ENCODE measurements around the gene COL6A2. TPM values are rescaled to one million over a fixed set of nuclear protein-coding genes. Genes with fewer than 3 reads are reported as not detected.
"Not testable (repeated sequence)": the region's sequence is repeated elsewhere in the genome, so short reads cannot be mapped to it uniquely, and the experiment has no call there.

The COL6A2 gene
- total and polyA plus RNA-seq, 2 donors: 55.2 to 182 TPM

DNA sequence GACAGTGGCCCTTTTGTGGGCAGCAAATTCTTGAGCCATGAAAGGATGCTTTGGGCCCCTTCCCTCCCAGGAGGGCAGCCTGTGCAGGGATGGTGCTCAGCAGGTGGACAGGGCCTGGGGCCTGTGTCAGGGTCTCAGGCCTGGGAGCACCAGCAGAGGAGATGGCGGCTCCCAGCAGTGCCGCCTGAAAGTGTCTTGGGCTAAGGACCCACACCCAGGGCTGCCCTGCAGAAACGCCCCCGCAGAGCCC is 33.6 kb downstream of the COL6A2 start:
- H3K9me3 ChIP-seq (ENCODE audit: control insufficient read depth in 2 of 2, insufficient read depth in 1 of 2, low read length in 1 of 2): no peaks in the 10 kb centered on the region
- no peaks in the 10 kb centered on the region for H3K36me3 ChIP-seq (ENCODE audit: control insufficient read depth in 2 of 2, insufficient read depth in 2 of 2, low read length in 1 of 2)
- no peaks in the 10 kb centered on the region for H3K27me3 ChIP-seq (ENCODE audit: control insufficient read depth in 2 of 2, insufficient read depth in 1 of 2, low read length in 1 of 2)
- no peak for DNase-seq (ENCODE audit: low read depth in 6 of 9, low spot score in 9 of 9)
- H3K27ac ChIP-seq (ENCODE audit: low read depth in 1 of 2, low read length in 1 of 2): no peak overlapping the region
- no peaks in the 10 kb centered on the region for H3K4me1 ChIP-seq (ENCODE audit: control insufficient read depth in 2 of 2, insufficient read depth in 2 of 2, low read length in 2 of 2)
- WGBS: 93% methylated on average over 4 of the region's 4 CpGs
- H3K4me3 ChIP-seq (ENCODE audit: low read length in 2 of 2): no peak overlapping the region

DNA sequence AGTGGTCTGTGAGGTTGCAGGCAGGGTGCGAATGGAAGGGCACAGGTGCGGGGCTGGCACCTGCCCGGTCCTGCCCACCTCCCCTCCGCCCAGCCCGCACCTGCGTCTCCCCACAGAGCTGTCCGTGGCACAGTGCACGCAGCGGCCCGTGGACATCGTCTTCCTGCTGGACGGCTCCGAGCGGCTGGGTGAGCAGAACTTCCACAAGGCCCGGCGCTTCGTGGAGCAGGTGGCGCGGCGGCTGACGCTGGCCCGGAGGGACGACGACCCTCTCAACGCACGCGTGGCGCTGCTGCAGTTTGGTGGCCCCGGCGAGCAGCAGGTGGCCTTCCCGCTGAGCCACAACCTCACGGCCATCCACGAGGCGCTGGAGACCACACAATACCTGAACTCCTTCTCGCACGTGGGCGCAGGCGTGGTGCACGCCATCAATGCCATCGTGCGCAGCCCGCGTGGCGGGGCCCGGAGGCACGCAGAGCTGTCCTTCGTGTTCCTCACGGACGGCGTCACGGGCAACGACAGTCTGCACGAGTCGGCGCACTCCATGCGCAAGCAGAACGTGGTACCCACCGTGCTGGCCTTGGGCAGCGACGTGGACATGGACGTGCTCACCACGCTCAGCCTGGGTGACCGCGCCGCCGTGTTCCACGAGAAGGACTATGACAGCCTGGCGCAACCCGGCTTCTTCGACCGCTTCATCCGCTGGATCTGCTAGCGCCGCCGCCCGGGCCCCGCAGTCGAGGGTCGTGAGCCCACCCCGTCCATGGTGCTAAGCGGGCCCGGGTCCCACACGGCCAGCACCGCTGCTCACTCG is 34.1 kb downstream of the COL6A2 start:
- Histone ChIP-seq H3K27ac (ENCODE audit: low read depth in 1 of 2, low read length in 1 of 2) (no peak overlapping the region), H3K27me3 (ENCODE audit: control insufficient read depth in 2 of 2, insufficient read depth in 1 of 2, low read length in 1 of 2) (no peaks in the 10 kb centered on the region), H3K4me1 (ENCODE audit: control insufficient read depth in 2 of 2, insufficient read depth in 2 of 2, low read length in 2 of 2) (no peaks in the 10 kb centered on the region), H3K36me3 (ENCODE audit: control insufficient read depth in 2 of 2, insufficient read depth in 2 of 2, low read length in 1 of 2) (no peaks in the 10 kb centered on the region), H3K9me3 (ENCODE audit: control insufficient read depth in 2 of 2, insufficient read depth in 1 of 2, low read length in 1 of 2) (no peaks in the 10 kb centered on the region), H3K4me3 (ENCODE audit: low read length in 2 of 2) (no peak overlapping the region)
- 96% methylated on average over 85 of the region's 85 CpGs for WGBS
- DNase-seq (ENCODE audit: low read depth in 6 of 9, low spot score in 9 of 9): no peak

DNA sequence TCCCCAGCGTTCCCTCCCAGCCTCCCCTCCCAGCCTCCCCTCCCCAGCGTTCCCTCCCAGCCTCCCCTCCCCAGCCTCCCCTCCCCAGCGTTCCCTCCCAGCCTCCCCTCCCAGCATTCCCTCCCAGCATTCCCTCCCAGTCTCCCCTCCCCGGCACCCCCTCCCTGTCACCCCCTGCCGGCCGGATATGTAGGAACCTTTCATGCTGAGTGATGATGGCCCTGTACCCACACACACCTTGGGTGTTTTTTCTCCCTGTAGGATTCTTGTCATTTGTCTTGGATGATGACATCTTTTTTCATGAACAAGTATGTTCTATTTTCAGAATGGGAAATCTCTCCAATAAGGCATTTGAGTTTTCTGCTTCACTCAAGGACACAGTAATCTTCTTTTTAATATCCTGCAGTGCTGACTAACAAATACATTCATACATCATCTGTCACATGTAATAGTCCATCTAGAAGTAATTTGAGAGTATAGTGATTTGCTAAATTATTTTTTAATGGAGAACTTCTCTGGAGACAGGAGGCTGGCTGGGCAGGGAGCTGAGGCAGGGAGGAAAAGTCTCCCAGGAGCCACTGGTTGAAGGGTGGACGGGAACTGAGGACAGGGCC is 38.0 kb downstream of the COL6A2 start:
- no peak for DNase-seq (ENCODE audit: low read depth in 6 of 9, low spot score in 9 of 9)
- Histone ChIP-seq H3K4me3 (ENCODE audit: low read length in 2 of 2) (no peak overlapping the region), H3K9me3 (ENCODE audit: control insufficient read depth in 2 of 2, insufficient read depth in 1 of 2, low read length in 1 of 2) (no peaks in the 10 kb centered on the region), H3K27me3 (ENCODE audit: control insufficient read depth in 2 of 2, insufficient read depth in 1 of 2, low read length in 1 of 2) (no peaks in the 10 kb centered on the region), H3K27ac (ENCODE audit: low read depth in 1 of 2, low read length in 1 of 2) (no peak overlapping the region), H3K36me3 (ENCODE audit: control insufficient read depth in 2 of 2, insufficient read depth in 2 of 2, low read length in 1 of 2) (no peaks in the 10 kb centered on the region), H3K4me1 (ENCODE audit: control insufficient read depth in 2 of 2, insufficient read depth in 2 of 2, low read length in 2 of 2) (no peaks in the 10 kb centered on the region)
- 80% methylated on average over 7 of the region's 7 CpGs for WGBS

DNA sequence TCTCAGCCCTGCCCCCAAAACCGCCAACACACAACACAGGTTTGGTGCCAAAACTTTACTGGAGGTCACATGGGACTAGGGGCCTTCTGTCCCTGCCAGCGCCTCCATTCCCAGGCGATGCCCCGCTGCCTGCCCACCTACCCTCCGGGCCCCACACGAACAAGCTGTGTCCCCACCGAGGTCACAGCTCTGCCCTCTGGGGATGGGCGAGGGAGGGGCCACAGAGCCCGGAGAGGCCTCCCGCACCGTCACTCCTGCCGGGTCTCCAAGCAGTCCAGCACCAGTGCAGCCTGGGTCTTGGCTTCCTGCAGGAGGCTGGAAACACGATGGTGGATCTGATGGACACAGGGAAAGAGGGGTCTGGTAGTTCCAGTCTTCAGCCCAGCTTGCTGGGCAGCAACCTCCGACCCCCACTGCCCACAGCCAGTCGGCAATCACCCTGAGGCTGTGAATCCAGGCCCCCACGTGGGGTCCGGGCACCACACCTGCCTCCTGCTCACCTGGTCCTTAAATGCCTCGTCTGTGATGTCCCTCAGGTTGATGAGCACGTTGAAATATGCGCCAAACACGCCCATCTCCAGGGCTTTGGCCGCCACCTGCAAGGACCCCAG is 38.9 kb downstream of the COL6A2 start:
- no peak overlapping the region for H3K4me3 ChIP-seq (ENCODE audit: low read length in 2 of 2)
- H3K36me3 ChIP-seq (ENCODE audit: control insufficient read depth in 2 of 2, insufficient read depth in 2 of 2, low read length in 1 of 2): no peaks in the 10 kb centered on the region
- no peaks in the 10 kb centered on the region for H3K4me1 ChIP-seq (ENCODE audit: control insufficient read depth in 2 of 2, insufficient read depth in 2 of 2, low read length in 2 of 2)
- H3K9me3 ChIP-seq (ENCODE audit: control insufficient read depth in 2 of 2, insufficient read depth in 1 of 2, low read length in 1 of 2): no peaks in the 10 kb centered on the region
- 90% methylated on average over 22 of the region's 22 CpGs for whole genome bisulfite sequencing
- no peak overlapping the region for H3K27ac ChIP-seq (ENCODE audit: low read depth in 1 of 2, low read length in 1 of 2)
- no peaks in the 10 kb centered on the region for H3K27me3 ChIP-seq (ENCODE audit: control insufficient read depth in 2 of 2, insufficient read depth in 1 of 2, low read length in 1 of 2)
- no peak for DNase-seq (ENCODE audit: low read depth in 6 of 9, low spot score in 9 of 9)

DNA sequence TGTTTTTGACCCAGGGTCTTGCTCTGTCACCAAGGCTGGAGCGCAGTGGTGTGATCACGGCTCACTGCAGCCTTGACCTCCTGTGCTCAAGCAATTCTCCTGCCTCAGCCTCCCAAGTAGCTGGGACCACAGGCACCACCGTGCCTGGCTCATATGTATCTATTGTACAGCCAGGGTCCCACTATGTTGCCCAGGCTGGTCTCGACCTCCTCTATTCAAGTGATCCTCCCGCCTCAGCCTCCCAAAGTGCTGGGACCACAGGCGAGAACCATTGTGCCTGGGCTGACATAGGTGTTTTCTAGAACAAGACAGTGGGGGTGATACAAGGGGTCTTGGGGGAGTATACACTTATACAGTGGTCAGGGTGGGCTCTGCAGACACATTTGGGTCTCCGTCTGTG is 40.0 kb downstream of the COL6A2 start:
- DNase-seq (ENCODE audit: low read depth in 6 of 9, low spot score in 9 of 9): no peak
- no peaks in the 10 kb centered on the region for H3K27me3 ChIP-seq (ENCODE audit: control insufficient read depth in 2 of 2, insufficient read depth in 1 of 2, low read length in 1 of 2)
- H3K9me3 ChIP-seq (ENCODE audit: control insufficient read depth in 2 of 2, insufficient read depth in 1 of 2, low read length in 1 of 2): peaks cover 0 to 4% of the 10 kb centered on the region in 2 donors
- no peak overlapping the region for H3K4me3 ChIP-seq (ENCODE audit: low read length in 2 of 2)
- 98% methylated on average over 7 of the region's 7 CpGs for WGBS
- no peak overlapping the region for H3K27ac ChIP-seq (ENCODE audit: low read depth in 1 of 2, low read length in 1 of 2)
- H3K4me1 ChIP-seq (ENCODE audit: control insufficient read depth in 2 of 2, insufficient read depth in 2 of 2, low read length in 2 of 2): no peaks in the 10 kb centered on the region
- H3K36me3 ChIP-seq (ENCODE audit: control insufficient read depth in 2 of 2, insufficient read depth in 2 of 2, low read length in 1 of 2): no peaks in the 10 kb centered on the region

DNA sequence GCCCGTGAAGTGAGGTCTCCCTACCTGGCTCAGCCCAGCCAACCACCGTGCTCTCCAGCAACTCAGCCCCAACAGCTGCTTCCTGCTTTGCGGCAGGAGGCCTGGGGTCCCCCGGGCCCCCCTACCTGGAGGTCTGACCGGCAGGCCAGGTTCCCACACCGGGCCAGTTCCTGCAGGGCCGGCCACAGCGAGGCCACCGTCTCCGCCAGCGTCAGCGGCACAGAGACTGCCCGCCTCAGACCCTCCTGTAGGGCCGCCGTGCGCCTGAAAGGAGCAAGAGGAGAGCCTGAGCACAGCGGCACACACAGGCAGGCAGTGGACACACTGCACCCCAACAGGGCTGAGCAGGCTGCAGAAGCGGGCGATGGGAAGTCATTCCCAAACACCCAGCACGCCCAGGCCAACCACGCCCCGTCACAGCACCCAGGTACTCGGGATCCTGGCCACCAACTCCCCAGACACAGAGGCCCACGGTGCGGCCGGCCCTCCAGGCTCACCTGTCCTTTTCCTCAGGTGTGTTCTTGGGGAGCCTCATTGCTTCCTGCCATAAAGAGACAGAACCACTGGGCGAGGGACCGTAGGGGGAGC is 40.6 kb downstream of the COL6A2 start:
- no peaks in the 10 kb centered on the region for H3K36me3 ChIP-seq (ENCODE audit: control insufficient read depth in 2 of 2, insufficient read depth in 2 of 2, low read length in 1 of 2)
- DNase-seq (ENCODE audit: low read depth in 6 of 9, low spot score in 9 of 9): no peak
- peaks cover 0 to 4% of the 10 kb centered on the region in 2 donors for H3K9me3 ChIP-seq (ENCODE audit: control insufficient read depth in 2 of 2, insufficient read depth in 1 of 2, low read length in 1 of 2)
- H3K4me3 ChIP-seq (ENCODE audit: low read length in 2 of 2): no peak overlapping the region
- 80% methylated on average over 28 of the region's 28 CpGs for WGBS
- H3K27me3 ChIP-seq (ENCODE audit: control insufficient read depth in 2 of 2, insufficient read depth in 1 of 2, low read length in 1 of 2): no peaks in the 10 kb centered on the region
- H3K4me1 ChIP-seq (ENCODE audit: control insufficient read depth in 2 of 2, insufficient read depth in 2 of 2, low read length in 2 of 2): no peaks in the 10 kb centered on the region
- H3K27ac ChIP-seq (ENCODE audit: low read depth in 1 of 2, low read length in 1 of 2): no peak overlapping the region

DNA sequence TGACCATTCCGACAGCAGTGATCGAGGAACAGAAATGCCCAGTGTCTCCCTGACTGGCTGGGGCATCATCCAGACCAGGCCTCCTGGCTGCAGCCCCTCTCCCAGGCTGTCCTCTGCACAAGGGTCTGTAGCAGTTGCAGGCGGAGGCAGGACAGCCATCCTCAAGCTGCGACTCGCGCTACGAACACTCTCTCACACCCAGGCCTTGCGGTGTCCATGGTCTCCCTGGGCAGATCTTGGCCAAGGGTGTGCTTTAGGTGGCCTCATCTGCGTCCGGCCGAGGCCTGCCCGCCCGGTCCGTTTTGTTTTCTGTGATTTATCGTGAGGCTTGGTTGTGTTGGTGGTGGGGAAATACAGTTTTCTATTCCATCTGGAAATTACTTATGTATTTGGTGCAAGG is 41.8 kb downstream of the COL6A2 start:
- Histone ChIP-seq H3K36me3 (ENCODE audit: control insufficient read depth in 2 of 2, insufficient read depth in 2 of 2, low read length in 1 of 2) (no peaks in the 10 kb centered on the region), H3K27me3 (ENCODE audit: control insufficient read depth in 2 of 2, insufficient read depth in 1 of 2, low read length in 1 of 2) (no peaks in the 10 kb centered on the region), H3K4me1 (ENCODE audit: control insufficient read depth in 2 of 2, insufficient read depth in 2 of 2, low read length in 2 of 2) (no peaks in the 10 kb centered on the region), H3K4me3 (ENCODE audit: low read length in 2 of 2) (no peak overlapping the region), H3K27ac (ENCODE audit: low read depth in 1 of 2, low read length in 1 of 2) (no peak overlapping the region), H3K9me3 (ENCODE audit: control insufficient read depth in 2 of 2, insufficient read depth in 1 of 2, low read length in 1 of 2) (peaks cover 0 to 5% of the 10 kb centered on the region in 2 donors)
- WGBS: 93% methylated on average over 15 of the region's 15 CpGs
- no peak for DNase-seq (ENCODE audit: low read depth in 6 of 9, low spot score in 9 of 9)

DNA sequence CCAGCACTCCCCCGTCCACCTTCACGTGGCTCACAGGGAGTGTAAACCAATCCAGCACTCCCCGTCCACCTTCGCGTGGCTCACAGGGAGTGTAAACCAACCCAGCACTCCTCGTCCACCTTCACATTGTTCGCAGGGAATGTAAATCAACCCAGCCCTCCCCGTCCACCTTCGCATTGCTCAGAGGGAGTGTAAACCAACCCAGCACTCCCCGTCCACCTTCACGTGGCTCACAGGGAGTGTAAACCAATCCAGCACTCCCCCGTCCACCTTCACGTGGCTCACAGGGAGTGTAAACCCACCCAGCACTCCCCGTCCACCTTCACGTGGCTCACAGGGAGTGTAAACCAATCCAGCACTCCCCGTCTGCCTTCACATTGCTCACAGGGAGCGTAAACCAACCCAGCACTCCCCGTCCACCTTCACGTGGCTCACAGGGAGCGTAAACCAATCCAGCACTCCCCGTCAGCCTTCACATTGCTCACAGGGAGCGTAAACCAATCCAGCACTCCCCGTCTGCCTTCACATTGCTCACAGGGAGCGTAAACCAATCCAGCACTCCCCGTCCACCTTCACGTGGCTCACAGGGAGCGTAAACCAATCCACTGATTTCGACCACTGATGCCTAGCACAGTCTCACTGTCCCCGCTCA is 42.6 kb downstream of the COL6A2 start:
- DNase-seq (ENCODE audit: low read depth in 6 of 9, low spot score in 9 of 9); H3K4me1 ChIP-seq (ENCODE audit: control insufficient read depth in 2 of 2, insufficient read depth in 2 of 2, low read length in 2 of 2); H3K4me3 ChIP-seq (ENCODE audit: low read length in 2 of 2); H3K27me3 ChIP-seq (ENCODE audit: control insufficient read depth in 2 of 2, insufficient read depth in 1 of 2, low read length in 1 of 2); H3K27ac ChIP-seq (ENCODE audit: low read depth in 1 of 2, low read length in 1 of 2); H3K36me3 ChIP-seq (ENCODE audit: control insufficient read depth in 2 of 2, insufficient read depth in 2 of 2, low read length in 1 of 2): not testable (repeated sequence)
- H3K9me3 ChIP-seq (ENCODE audit: control insufficient read depth in 2 of 2, insufficient read depth in 1 of 2, low read length in 1 of 2): peaks cover 0 to 13% of the 10 kb centered on the region in 2 donors
- WGBS: 87% methylated on average over 29 of the region's 29 CpGs
